ENCODE data around the gene NCK1. TPM values are rescaled to one million over a fixed set of nuclear protein-coding genes. Genes with fewer than 3 reads are reported as not detected.

NCK1 gene
- total RNA-seq, 1 donor from 2014 or later: 11.4 TPM

GRCh38 chr3:136840252-136840651 is 21.8 kb upstream of the NCK1 start:
- H3K4me3 ChIP-seq (ENCODE audit: low read depth, low read length): no peak overlapping the region
- DNase-seq (ENCODE audit: low read depth): no peak
- no peak for TF ChIP-seq CTCF (conservative IDR thresholded peaks at IDR 0.05; ENCODE audit: low read depth, low read length)

DNA sequence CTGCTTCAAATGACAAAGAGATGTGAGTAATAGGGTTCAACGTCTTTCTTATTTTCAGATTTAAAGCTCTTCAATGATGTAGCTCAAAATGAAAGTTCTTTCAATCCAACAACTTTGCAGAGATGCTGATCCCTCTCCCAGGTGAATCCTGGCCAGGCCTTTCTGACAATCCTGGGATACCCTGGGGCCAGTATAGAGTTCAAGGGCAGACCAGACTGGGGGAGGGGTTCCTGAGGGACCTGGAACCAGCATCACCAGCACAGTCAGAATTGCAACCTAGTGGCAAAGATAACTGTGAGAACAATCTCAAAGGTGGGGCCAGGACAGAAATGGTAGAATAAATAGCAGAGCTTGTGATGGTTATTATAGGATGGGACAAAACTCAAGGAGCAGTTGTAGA is 19.7 kb upstream of the NCK1 start:
- H3K4me3 ChIP-seq (ENCODE audit: low read depth, low read length): no peak overlapping the region
- TF ChIP-seq CTCF (conservative IDR thresholded peaks at IDR 0.05; ENCODE audit: low read depth, low read length): no peak
- DNase-seq (ENCODE audit: low read depth): no peak

GRCh38 chr3:136844724-136845123 is 17.3 kb upstream of the NCK1 start:
- H3K4me3 ChIP-seq (ENCODE audit: low read depth, low read length): no peak overlapping the region
- no peak for DNase-seq (ENCODE audit: low read depth)
- TF ChIP-seq CTCF (conservative IDR thresholded peaks at IDR 0.05; ENCODE audit: low read depth, low read length): no peak

- H3K4me3 ChIP-seq (ENCODE audit: low read depth, low read length): no peak overlapping the region
- DNase-seq (ENCODE audit: low read depth): no peak
- TF ChIP-seq CTCF (conservative IDR thresholded peaks at IDR 0.05; ENCODE audit: low read depth, low read length): no peak
These were observed 9.8 kb upstream of the NCK1 start for GRCh38 chr3:136852180-136852579.

DNA sequence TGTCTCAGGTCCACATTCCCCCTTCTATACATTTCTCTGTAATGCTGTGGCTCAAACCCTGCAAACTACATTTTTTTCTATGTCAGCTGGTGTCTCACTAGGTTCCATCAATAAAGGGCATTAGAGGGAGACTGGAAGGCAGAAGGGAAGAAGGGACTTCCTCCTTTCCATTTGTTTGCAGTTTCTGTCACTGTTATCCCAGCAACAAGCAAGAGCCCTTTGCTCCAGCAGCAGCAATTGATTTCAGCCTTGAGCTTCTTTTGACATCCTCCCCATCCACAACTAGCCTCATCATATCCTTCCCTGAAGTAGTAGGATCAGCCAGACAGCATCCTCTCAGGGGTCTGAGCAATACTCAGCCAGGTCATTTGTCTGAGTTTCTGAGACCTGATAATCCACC is 5.3 kb upstream of the NCK1 start:
- no peak for DNase-seq (ENCODE audit: low read depth)
- no peak for TF ChIP-seq CTCF (conservative IDR thresholded peaks at IDR 0.05; ENCODE audit: low read depth, low read length)
- H3K4me3 ChIP-seq (ENCODE audit: low read depth, low read length): no peak overlapping the region

- H3K4me3 ChIP-seq (ENCODE audit: low read depth, low read length): no peak overlapping the region
- no peak for DNase-seq (ENCODE audit: low read depth)
- TF ChIP-seq CTCF (conservative IDR thresholded peaks at IDR 0.05; ENCODE audit: low read depth, low read length): no peak
These were observed 3.6 kb upstream of the NCK1 start for GRCh38 chr3:136858381-136858780.

DNA sequence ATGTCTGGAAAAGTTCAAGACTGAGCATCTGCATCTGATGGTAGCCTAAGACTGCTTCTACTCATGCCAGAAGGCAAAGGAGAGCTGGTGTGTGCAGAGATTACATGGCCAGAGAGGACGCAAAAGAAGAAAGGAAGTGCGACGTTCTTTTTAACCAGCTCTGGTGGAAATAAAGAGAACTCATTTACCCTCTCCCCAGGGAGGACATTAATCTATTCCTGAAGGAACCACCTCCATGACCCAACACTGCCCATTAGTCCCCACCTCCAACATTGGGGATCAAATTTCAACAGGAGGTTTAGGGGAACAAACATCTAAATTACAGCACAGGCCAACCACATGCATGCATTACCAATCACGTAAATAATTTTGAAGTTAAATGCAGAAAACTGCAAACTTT is 1.5 kb upstream of the NCK1 start:
- TF ChIP-seq CTCF (conservative IDR thresholded peaks at IDR 0.05; ENCODE audit: low read depth, low read length): no peak
- no peak for DNase-seq (ENCODE audit: low read depth)
- H3K4me3 ChIP-seq (ENCODE audit: low read depth, low read length): peak overlapping the region; percentile 91

Data from epithelial cell of proximal tubule (primary cell).